ENCODE data around the gene LYPD1.

LYPD1 gene

DNA sequence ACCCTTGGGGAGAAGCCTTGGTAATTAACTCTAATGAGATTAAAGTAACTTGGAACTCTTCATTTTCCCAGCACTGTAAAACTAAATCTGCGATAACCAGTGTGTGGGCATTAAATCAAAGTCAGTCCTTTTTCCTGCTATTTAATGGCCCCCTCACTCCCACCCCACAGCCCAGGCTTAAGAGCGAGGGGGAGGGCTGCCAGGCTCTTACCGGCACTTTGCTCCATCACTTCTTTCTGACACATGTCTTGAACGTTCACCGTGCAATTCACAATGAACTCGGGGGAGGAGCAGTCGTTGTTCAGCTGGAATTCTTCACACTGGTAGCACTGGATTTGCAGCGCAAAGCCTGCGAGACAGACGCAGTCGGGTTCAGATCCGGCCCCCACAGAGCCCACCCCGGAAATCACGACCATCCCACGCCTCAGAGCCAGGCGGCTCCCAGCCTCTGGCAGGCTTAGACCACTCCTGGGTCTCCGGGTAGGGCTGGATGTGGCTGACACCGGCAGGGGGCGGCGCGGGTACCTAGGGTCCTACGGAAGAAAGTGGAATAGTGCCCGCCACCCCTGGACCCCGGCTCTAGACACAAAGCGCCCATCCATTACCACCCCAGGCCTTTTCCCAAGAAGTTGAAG is 1.7 kb downstream of the LYPD1 start:
- no peak for DNase-seq (ENCODE audit: low spot score)

DNA sequence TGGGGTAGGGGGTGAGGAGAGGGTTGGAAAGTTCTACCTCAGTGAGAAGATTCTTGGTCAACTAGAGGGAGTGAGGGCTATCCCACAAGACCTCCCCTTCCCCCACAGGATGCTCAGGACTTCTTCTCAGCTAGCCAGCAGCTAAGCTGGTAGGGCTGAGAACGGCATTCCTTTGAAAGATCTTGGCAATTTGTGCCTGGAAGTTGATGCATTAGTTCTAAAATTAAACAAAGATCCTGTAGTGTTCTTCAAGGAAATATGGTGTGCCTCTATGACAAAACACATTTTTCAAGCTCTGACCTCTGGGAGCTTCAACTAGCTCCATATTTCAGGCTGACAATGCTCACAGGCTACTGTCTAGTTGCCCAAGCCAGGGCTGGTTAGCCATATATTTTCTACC is 2.3 kb downstream of the LYPD1 start:
- no peak for DNase-seq (ENCODE audit: low spot score)

DNA sequence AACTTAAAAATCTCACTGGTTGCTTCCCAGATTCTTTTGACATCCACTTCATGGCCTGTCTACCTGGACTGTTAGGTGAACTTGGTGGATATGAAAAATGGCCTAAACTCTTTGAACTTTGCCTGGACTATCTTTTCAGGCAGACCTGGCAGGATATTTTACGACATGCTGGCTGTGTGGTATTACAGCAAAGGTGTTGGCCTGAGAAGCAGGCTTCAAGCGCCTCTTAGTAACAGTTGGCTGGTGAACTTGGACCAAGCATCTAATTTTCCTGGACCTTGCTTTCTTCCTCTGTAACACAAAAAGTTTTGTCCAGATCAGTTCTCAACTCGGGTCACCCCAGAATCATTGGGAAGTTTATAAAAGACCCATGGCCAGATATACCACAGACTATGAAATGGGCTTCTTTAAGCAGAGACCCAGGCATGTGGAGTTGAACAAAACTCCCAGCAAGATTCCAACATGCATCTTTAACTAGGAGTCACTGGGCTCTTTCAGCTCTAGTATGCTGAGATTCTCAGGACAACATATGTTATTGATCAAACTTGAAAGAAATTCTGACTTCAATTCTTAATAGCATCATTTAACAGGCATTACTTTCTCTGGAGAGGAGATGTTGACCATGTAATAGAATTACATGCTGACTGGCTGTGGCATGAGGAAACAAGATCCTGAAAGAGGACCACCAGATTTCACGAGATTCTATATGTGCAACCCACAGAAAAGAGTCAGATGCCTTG is 4.4 kb downstream of the LYPD1 start:
- DNase-seq (ENCODE audit: low spot score), result no peak

DNA sequence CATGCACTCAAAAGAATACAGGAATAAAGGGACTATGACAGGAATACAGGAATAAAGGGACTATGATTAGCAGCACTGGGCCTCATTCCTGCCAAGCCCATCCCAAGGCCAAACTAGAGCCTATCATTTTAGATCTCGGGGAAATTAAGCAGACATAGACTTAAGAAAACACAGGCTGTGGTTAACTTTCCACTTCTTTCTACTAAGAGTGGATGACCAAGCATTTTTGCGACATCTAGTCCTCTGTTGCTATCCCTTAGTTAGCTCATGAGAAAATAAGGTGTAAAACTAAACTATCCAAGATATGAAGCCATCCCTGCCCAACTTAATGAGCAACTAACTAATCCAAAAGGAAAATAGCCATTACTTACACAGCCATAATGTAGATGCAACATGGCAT is 5.9 kb downstream of the LYPD1 start:
- no peak for DNase-seq (ENCODE audit: low spot score)

DNA sequence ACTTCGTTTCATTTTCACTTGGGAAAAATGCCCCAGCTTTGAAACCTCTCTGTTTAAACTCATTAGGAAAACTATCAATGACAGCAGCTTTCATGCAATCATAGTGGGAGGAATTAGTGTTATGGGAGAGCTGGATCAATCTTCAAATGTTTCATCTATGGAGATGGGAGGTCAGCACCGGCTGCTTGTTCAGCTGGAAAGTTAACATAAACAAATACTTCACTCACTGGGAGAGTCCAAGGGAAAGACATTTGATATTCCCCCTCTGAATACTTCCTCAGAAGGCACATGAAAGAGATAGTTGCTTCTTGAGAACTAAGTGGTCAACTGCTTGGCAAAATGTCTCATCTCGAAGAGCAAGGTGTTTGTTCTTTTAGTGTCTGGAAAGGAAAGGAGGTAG is 7.3 kb downstream of the LYPD1 start:
- no peak for DNase-seq (ENCODE audit: low spot score)

DNA sequence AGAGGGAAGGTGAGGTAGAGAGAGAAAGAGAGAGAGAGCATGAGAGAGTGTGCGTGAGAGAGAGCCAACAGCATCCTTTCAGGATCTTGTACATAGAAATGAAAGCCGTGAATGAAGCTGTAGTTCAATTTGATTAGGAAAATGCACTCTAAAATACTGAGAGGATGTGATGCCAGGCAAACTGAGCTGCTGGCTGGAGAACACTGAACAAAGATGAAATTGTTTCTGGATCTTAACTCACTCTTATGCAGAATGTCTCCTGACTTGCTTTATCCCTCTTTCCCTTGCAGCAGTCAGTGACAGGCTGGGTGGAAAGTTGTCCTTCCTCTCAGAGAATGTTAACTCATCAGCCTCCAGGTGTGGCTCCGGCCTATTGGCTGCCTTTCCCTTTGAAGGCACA is 10.7 kb downstream of the LYPD1 start:
- no peak for DNase-seq (ENCODE audit: low spot score)

DNA sequence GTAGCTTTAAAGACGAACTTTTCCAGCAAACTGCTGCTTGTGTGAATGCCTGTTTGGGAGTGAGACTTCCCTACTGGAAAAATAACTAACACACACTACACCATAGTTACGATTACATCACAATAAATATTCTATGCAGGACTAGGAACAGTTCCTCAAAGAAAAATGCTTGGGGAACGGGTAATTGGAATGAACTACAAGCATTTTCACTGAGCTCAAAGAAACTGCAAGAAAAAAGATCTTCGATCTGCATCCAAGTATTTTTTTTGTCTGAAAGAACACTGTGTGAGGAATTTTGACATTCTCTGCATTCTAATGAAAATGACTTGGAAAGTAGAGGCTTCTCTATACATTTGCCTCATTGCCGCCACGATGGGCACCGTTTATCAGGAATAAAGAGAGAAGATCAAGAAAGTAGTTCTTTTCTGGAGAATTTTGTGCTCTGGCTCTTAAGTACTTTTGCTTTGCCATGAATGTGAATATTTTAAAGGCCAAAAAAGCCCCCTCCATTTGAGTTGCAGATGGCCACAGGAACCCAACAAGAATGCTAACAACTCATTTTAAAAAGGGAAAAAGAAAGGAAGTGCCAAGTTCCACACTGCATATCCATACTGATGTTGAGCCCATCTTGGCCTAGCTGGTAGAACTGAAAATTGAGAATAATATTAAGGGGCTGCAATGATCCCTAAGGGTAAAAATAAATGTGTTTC is 13.6 kb downstream of the LYPD1 start:
- DNase-seq (ENCODE audit: low spot score), result no peak

DNA sequence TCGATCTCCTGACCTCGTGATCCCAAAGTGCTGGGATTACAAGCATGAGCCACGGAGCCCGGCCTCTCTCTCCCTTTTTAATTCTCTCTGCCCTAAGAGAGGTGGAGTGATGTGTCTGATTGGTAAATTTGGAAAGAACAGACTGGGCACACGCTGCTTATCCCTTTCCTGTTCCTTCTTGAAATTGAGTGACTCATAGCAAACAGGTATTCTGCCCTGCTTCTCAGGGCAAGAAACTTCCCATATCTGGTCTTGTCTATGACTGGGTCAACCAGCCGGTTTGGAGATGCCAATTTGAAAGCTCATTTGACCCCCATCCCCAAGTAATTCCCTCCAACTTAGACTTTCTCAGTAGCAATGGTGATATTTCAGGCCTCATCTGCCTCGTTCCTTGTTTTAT is 15.0 kb downstream of the LYPD1 start:
- DNase-seq (ENCODE audit: low spot score), result no peak

DNA sequence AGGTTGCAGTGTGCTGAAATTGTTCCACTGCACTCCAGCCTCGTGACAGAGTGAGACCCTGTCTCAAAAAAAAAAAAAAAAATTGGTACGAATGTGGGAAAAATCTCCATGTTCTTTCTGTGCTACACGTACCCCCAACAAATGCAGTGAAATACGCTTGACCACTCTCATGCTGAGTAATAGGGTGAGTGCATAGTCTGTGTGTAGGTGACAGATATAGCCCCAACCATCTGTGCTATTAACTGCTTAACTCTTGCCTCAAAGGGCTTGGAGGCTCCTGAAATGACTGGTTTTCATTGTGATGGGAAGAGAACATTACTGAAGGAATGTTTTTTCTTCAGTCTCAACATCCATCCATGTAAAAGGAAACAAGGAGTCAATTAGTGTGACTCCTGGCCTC is 15.7 kb downstream of the LYPD1 start:
- DNase-seq (ENCODE audit: low spot score), result no peak

DNA sequence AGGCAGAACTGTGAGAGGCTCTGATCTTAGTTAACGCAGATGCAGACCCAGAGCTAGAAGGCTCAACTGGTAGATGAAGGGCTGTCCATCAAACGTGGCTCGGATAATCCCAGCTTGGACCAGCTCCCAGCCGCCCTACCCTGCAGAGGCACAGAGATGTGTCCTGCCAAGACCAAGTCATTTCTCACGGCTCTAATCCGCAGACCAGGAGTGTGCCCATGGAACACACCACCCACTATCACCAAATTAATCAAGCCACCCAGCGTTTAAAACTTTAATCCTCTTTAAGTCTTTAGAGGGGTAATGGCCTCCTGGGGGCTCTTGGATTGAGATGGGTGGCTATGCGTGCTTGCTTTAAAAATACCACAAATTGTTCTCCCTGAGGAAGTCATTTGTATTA is 17.5 kb downstream of the LYPD1 start:
- DNase-seq (ENCODE audit: low spot score), result no peak

DNA sequence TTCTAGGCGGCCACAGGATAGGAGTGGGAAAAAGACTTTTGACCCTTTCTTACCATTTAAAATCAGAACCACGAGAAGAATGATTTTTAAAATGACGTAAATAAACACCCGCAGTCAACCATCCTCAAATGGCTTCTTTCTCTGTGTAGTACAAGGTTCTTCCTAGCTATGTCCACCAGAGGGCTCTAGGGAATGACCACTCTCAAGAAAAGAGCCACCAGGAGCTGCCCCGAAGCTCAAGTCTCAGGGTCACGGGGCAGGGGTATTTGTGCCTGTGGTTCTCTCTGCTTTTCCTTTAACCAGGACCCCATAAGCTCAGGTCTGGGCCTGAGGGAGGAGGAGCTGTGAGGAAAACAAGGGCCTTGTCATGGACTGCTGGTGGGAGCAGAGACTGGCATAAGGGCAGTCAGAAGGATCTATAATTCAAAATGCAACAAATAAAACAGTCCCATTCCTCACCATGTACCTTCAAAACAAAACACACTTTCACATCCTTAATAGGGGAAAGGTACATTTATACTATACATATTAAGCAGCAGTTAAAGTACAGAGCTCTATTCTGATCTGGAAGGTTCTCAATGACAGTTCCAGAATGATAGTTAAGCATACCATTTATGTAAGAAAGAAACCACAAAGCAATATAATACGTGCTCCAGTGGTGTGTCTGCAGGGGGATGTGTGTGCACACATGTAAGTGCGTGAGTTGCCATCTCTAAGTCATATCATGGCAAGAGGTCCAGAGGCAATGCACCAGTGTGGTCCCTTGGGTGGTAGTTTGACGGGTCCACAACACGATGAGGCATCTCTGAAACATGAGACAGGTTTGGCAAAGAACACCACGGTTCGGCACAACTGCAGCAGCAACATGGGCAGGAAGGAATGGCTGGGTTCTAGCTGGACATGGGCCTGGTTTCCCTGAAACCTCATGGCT is 18.6 kb downstream of the LYPD1 start:
- no peak for DNase-seq (ENCODE audit: low spot score)

DNA sequence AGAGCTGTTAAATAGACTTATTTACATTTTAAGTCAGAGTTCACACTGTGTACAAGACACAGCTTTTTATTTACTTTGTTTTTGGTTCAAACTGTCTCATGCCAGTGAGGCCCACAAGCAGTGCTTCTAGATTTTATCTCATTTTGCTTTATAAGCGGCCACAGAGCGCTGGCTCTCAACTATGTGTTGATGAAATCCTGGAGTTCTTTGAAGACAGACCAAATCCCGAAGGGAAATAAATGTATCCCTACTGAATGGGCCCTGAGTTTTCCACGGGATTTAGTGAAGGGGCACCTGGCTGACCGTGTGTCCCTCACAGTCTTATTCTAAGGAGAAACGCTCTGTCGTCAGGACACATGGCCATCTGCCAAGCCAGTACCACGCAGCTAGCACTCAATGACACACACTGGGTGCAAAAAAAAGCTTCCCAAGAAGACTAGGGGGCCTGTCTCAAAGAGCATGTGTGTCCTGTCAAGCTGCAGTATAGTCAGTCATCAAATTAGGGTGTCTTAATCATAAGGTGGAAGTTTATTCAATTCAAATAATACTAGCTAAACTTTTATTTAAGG is 23.4 kb downstream of the LYPD1 start:
- DNase-seq (ENCODE audit: low spot score), result no peak

DNA sequence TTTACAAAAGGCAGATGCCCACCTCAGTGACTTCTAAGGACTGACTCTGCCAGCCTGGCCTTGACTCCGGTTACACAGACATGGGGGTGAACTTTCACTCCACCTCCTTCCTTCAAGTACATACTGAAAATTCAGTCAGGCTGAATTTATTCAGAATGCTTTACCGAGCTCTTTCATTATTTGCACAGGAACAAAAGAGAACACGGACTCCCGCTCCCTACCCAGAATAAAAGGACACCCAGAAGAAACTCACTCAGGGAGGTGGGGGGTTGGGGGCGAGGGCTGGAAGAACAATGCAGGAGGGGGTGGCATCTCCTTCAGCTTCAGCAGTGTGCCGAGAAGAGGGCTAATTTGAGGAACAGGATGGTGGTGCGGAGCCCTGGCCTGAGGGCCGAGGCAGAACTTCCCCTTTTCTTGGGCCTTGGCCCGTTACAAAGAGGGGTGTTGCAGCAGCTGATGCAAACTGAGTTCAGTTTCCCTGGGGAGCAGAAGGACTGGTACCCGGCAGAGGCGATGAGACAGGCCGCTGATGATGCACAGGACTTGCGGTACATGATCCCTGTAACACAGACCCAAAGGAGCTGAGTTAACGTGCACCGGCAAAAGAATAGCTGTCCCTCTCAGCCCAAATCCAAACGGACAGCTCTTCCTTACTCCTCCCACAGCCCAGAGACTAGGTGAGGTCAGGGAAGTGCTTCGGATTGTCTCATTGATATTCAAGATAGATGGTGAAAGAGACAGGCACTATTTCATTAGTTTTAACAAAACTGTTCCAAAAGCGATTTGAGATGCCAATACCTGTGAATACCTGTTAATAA is 24.1 kb downstream of the LYPD1 start:
- DNase-seq (ENCODE audit: low spot score), result no peak

DNA sequence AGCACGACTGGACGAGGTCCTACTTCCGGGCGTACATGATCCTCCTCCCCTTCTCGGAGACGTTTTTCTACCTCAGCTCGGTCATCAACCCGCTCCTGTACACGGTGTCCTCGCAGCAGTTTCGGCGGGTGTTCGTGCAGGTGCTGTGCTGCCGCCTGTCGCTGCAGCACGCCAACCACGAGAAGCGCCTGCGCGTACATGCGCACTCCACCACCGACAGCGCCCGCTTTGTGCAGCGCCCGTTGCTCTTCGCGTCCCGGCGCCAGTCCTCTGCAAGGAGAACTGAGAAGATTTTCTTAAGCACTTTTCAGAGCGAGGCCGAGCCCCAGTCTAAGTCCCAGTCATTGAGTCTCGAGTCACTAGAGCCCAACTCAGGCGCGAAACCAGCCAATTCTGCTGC is 24.8 kb downstream of the LYPD1 start:
- DNase-seq (ENCODE audit: low spot score), result no peak

DNA sequence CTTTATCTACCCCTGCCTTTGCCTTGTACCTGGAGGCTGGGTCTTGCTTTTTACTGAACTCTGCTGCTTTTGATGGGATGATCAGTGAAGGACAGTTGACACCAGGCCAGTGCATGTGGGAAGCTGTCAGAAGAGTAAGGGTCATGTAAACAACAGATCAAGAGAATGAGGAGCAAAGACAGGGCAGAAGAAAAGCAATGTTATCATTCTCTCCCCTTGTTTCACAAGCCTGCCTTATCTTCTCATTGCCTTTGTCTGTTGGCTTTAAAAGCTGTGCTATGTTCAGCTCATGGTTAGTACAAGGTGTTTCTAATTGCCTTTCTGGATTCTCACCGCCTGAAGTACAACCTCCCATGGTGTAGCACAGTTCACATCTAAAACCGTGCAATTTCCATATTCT is 27.6 kb downstream of the LYPD1 start:
- DNase-seq (ENCODE audit: low spot score), result no peak

DNA sequence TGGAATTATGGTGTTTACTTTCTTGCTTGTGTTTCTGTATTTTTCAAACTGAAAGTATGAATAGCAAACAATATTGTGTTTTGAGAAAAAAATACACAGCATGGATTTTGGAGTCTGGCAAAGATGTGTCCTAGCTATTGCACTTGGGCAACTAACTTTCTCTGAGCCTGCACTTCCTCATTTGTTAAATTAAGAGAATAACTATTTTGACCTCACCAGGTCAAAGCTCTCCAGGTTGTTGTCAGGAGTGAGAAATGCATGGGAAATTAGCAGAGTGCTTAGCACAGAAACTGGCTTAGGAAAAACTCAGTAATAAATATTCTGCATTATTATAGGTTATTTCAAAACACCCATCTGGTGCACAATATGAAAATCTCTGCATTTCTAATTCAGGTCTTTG is 28.2 kb downstream of the LYPD1 start:
- no peak for DNase-seq (ENCODE audit: low spot score)

DNA sequence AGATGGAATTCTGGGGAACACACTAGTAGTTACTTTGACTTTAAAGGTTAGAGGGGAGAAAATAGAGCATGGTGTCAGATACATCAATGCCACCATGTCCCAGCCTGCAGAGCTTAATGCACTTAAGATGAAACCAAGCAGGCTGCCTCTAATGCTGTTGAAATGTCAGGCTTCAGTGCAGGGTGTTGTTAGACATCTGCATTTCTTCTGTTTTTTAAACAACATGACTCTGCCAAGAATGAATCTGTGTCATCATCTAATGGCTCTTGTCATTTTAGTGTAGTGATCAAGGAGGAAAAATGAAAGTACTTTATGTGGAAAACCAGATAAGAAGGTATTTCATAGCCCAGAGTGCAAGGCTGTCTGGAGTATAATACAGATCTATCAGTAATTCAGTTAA is 29.9 kb downstream of the LYPD1 start:
- no peak for DNase-seq (ENCODE audit: low spot score)

DNA sequence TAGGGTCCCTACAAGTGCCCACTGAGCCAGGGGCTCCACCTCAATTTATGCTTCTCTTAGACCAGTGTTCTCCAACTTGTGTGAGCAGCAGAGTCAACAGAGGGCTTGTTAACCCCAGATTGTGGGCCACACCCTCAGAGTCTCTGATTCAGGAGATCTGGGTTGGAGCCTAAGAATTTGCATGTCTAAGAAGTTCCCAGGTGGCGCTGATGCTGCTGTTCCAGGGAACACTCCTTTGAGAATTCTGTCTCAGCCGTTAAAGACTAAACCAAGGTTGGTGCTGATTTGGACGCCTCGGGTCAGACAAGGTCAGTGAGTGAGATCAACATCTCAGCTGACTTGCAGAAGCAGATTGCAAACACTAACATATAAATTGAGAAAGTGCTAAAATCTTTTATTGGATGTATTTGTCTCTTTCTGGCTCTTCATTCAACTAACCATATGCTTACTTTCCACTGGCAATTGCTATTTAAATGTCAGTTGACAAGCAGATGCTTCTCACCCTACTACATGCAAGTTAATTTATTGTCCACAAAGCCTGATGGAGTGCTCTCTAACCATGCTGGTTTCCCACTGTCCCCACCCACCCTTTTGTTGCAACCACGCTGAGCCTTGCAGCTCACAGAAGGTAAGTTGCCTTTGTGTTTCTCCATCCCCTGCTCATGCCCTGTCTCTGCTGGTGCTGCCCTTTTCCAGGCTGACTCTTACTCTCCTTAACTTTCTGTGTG is 31.5 kb downstream of the LYPD1 start:
- no peak for DNase-seq (ENCODE audit: low spot score)

DNA sequence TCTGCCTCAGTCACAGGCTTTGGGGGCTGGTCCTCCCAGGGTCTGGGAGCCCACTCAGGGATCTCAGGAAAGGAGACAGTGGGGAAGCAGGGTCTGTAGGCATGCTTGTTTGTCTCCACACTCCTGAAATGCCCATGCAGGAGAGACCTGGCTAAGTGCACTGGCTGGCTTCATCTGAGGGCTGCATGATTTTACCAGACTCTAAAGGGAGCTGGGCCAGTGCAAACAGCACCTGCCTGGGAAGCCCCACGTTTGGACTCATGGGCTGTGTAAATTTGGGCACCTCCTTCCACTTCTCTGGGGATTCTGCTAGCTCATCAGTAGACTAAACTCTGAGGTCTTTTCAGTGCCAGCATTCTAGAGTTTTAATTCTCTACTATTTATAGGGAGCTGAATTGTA is 33.7 kb downstream of the LYPD1 start:
- DNase-seq (ENCODE audit: low spot score), result no peak

DNA sequence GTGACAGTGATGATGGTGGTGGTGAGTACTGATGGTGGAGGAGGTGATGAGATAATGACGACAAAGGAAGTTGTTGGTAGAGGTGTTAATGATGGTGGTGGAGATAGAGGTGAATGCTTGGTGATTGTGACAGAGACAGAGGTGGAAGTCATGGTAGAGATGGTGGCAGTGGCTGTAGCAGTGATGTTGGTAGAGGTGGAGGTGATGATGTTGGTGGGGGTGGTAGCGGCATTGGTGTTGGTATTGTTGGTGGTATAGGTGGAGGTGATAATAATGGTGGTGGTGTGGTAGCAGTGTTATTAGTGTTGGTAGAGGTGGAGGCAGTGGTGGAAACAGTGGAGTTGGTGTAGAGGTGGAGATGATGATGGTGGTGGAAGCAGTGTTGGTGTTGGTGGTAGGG is 36.4 kb downstream of the LYPD1 start:
- no peak for DNase-seq (ENCODE audit: low spot score)

Data from hematopoietic multipotent progenitor cell treated with erythropoietin and hydrocortisone succinate and interleukin-3 and kit ligand, for 15 days (in vitro differentiated cells).